Parathyroid adenoma (tissue), 2 donors: ENCODE results near the gene DYRK3.

Experiments
- H2AFZ ChIP-seq: fragments of 300-600 bp; sonication (generic); one replicate; pipeline ENCODE4 v1.7.0; 2017; ENCODE audit warnings: antibody characterized with exemption, mild to moderate bottlenecking
- H3K27ac ChIP-seq: fragments of 300-600 bp; sonication (generic); one replicate; pipeline ENCODE4 v1.7.0; 2017
- H3K27me3 ChIP-seq: fragments of 300-600 bp; sonication (generic); one replicate; pipeline ENCODE4 v1.7.0; 2017; ENCODE audit warnings: low read length; ENCODE audit not compliant: control insufficient read depth, insufficient read depth
- H3K36me3 ChIP-seq: fragments of 300-600 bp; sonication (generic); one replicate; pipeline ENCODE4 v1.7.0; 2017; ENCODE audit warnings: low read length; ENCODE audit not compliant: control insufficient read depth, insufficient read depth
- H3K4me1 ChIP-seq: fragments of 300-600 bp; sonication (generic); one replicate; pipeline ENCODE4 v1.7.0; 2017; ENCODE audit warnings: control low read depth
- H3K4me2 ChIP-seq: fragments of 300-600 bp; sonication (generic); one replicate; pipeline ENCODE4 v1.7.0; 2017; ENCODE audit warnings: low read length
- H3K4me3 ChIP-seq: fragments of 300-600 bp; sonication (generic); one replicate; pipeline ENCODE4 v1.7.0; 2017; ENCODE audit warnings: low read depth, low read length
- H3K79me2 ChIP-seq: fragments of 300-600 bp; sonication (generic); one replicate; pipeline ENCODE4 v1.7.0; 2017; ENCODE audit warnings: control low read depth
- H3K9ac ChIP-seq: fragments of 300-600 bp; sonication (generic); one replicate; pipeline ENCODE4 v1.7.0; 2017; ENCODE audit warnings: mild to moderate bottlenecking
- H3K9me3 ChIP-seq: fragments of 300-600 bp; sonication (generic); one replicate; pipeline ENCODE4 v1.7.0; 2017; ENCODE audit warnings: low read length; ENCODE audit not compliant: control insufficient read depth
- TF ChIP-seq, protein P1 (sequence below): fragments of 300-600 bp; sonication (generic); IDR thresholded peaks from one replicate; pipeline ENCODE4 v1.7.0; 2017; ENCODE audit warnings: antibody characterized with exemption, mild to moderate bottlenecking
- donor health status: primary hyperparathyroidism.

DYRK3 gene

DNA sequence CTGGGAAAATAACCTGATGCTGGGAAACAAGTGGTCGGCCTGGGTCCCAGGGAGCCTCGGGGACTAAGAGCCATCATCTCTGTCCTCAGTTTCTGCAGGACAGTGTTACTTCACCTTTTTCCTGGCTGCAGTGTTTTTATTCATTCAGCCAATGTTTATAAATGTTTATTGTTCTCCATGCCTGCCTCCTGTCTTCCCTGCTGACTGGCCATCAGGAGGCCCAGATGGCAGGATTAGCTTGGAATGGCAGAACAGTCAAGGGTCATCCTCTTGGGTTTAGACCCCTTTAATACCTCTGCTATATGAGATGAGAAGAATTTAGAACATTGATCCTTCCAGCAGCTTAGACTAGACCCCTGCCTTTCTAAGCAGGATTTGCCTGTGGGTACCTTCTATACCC lies 62.7 kb downstream of the DYRK3 start:
- Histone ChIP-seq H3K9ac (no peak overlapping the region), H3K79me2 (peaks cover 46% of the 10 kb centered on the region), H3K4me1 (peaks cover 28% of the 10 kb centered on the region), H3K4me2 (no peak overlapping the region), H2AFZ (no peak overlapping the region), H3K4me3 (no peak overlapping the region), H3K27ac (no peak overlapping the region), H3K9me3 (no peaks in the 10 kb centered on the region), H3K36me3 (no peaks in the 10 kb centered on the region), H3K27me3 (no peaks in the 10 kb centered on the region)
- TF ChIP-seq, protein P1, sequence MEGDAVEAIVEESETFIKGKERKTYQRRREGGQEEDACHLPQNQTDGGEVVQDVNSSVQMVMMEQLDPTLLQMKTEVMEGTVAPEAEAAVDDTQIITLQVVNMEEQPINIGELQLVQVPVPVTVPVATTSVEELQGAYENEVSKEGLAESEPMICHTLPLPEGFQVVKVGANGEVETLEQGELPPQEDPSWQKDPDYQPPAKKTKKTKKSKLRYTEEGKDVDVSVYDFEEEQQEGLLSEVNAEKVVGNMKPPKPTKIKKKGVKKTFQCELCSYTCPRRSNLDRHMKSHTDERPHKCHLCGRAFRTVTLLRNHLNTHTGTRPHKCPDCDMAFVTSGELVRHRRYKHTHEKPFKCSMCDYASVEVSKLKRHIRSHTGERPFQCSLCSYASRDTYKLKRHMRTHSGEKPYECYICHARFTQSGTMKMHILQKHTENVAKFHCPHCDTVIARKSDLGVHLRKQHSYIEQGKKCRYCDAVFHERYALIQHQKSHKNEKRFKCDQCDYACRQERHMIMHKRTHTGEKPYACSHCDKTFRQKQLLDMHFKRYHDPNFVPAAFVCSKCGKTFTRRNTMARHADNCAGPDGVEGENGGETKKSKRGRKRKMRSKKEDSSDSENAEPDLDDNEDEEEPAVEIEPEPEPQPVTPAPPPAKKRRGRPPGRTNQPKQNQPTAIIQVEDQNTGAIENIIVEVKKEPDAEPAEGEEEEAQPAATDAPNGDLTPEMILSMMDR, result no peak
